K562 (cell line): ENCODE measurements around the gene LRP2BP. TPM values are rescaled to one million over a fixed set of nuclear protein-coding genes. Genes with fewer than 3 reads are reported as not detected.

Experiments
- ARNT ChIP-seq, 2 experiments: fragments of 450-650 bp; IDR thresholded peaks; 2 replicates each; pipeline ENCODE4 v1.6.1; 2016; ENCODE audit warnings: mild to moderate bottlenecking in 1 of 2
- CHD4 ChIP-seq: fragments of 200-600 bp; sonication (generic); IDR thresholded peaks from 3 replicates; pipeline ENCODE4 v1.6.1; 2012; ENCODE audit warnings: low read depth, mild to moderate bottlenecking, mixed read lengths, low read length, inconsistent platforms; ENCODE audit not compliant: insufficient read depth, insufficient replicate concordance, poor library complexity, severe bottlenecking
- ESRRA ChIP-seq: fragments of 450-650 bp; IDR thresholded peaks from 2 replicates; pipeline ENCODE4 v1.6.1; 2014; ENCODE audit warnings: low read depth, mild to moderate bottlenecking, moderate library complexity, borderline replicate concordance
- FOSL1 ChIP-seq: fragments of 200-800 bp; sonication (Bioruptor generic); conservative IDR thresholded peaks from 2 replicates; pipeline ENCODE4 v1.6.1; 2016; ENCODE audit warnings: missing genetic modification characterization, missing compliant biosample characterization
- HDAC2 ChIP-seq: fragments of 450-650 bp; IDR thresholded peaks from 2 replicates; pipeline ENCODE4 v1.6.1; 2016; ENCODE audit warnings: mild to moderate bottlenecking
- HIVEP1 ChIP-seq: fragments of 250-450 bp; sonication (Bioruptor Pico); IDR thresholded peaks from 2 replicates; pipeline ENCODE4 v1.4.0; 2020; ENCODE audit warnings: mild to moderate bottlenecking
- MAFF ChIP-seq: IDR thresholded peaks from 2 replicates; pipeline ENCODE4 v1.6.1; 2012; ENCODE audit warnings: low read length, improper control_type of control experiment
- NCOA2 ChIP-seq, 2 experiments: fragments of 450-650 bp; IDR thresholded peaks; 2 replicates each; pipeline ENCODE4 v1.6.1; 2018; ENCODE audit warnings: mild to moderate bottlenecking in 2 of 2, moderate library complexity in 1 of 2; ENCODE audit not compliant: partially characterized antibody in 2 of 2
- NFE2L1 ChIP-seq: fragments of 450-650 bp; IDR thresholded peaks from 2 replicates; pipeline ENCODE4 v1.6.1; 2016; ENCODE audit warnings: missing genetic modification characterization, low read depth, mild to moderate bottlenecking, missing compliant biosample characterization, moderate library complexity, borderline replicate concordance
- NR3C1 ChIP-seq: sonication (generic); formaldehyde crosslinking; IDR thresholded peaks from 2 replicates; pipeline ENCODE4 v1.8.1; 2022; ENCODE audit warnings: missing genetic modification reagents
- OTX1 ChIP-seq: fragments of 450-650 bp; formaldehyde crosslinking; IDR thresholded peaks from 2 replicates; pipeline ENCODE4 v1.4.0; 2022; ENCODE audit warnings: mild to moderate bottlenecking
- YBX1 ChIP-seq: fragments of 450-650 bp; IDR thresholded peaks from 2 replicates; pipeline ENCODE4 v1.7.1; 2016; ENCODE audit warnings: mild to moderate bottlenecking
- ZNF707 ChIP-seq: fragments of 250-450 bp; sonication (Bioruptor Pico); conservative IDR thresholded peaks from 2 replicates; pipeline ENCODE4 v1.8.0; 2022; ENCODE audit warnings: inconsistent platforms, mild to moderate bottlenecking, moderate library complexity
- polyA plus RNA-seq, 8 experiments: library from polyadenylated mRNA; depleted of rRNA in 4 of 8; stranded (reverse) in 5 of 8; unstranded in 3 of 8; fragments of >200 nt; fragmentation: Nextera tagmentation in 2 of 8; fragmentation: Illumina TruSeq in 1 of 8; extraction: Ambion mirVana in 2 of 8; extraction: Trizol in 1 of 8; gene quantifications; 2 replicates each; pipeline versions ENCODE4 v1.2.1 to v1.2.3, GENCODE V29; 2011 to 2014; ENCODE audit warnings: inconsistent platforms in 1 of 8, missing spikeins in 1 of 8
- total RNA-seq, 7 experiments: library from RNA; depleted of rRNA in 6 of 7; stranded (reverse); fragments of >200 nt in 6 of 7; fragmentation: Illumina TruSeq in 2 of 7; extraction: Trizol in 2 of 7; gene quantifications; 2 replicates each; pipeline versions ENCODE4 v1.2.1 to v1.2.3, GENCODE V29; 2011 to 2021; ENCODE audit warnings: low replicate concordance in 1 of 7
- TF ChIP-seq, protein P1 (sequence below): sonication (generic); formaldehyde crosslinking; IDR thresholded peaks from 2 replicates; pipeline ENCODE4 v1.8.0; 2023; ENCODE audit warnings: mild to moderate bottlenecking, missing genetic modification reagents
- TF ChIP-seq, protein P2 (sequence below): IDR thresholded peaks from 2 replicates; pipeline ENCODE4 v1.6.1; 2011; ENCODE audit not compliant: insufficient read length; ENCODE audit errors: extremely low read depth
- TF ChIP-seq, protein P3 (sequence below): fragments of 450-650 bp; IDR thresholded peaks from 2 replicates; pipeline ENCODE4 v1.6.1; 2016; ENCODE audit warnings: mild to moderate bottlenecking, moderate library complexity

The LRP2BP gene
- total and polyA plus RNA-seq, 9 of the 15 experiments (the other 6 are each of a cell fraction or from before 2014, with no cell fraction given) = 0.42 to 2.1 (median 0.62) TPM

DNA sequence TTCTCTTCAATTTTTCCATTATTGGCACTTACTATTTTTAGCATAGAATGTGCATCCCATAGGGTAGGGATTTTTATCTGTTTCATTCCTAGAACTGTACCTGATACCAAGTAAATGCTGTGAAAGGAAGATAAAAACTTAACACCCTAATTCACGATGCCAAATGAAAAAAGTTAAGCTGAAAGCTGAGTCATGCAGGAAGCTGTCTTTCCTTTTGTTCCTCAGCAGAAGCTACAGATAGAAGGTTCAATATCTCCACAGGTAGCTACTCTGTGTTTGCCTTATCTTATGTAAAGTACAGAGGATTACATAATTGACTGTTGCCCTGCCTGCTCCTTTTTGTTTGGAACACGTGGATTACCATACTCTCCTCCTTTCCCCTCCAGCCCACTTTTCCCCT lies 77.0 kb downstream of the LRP2BP start (continued):
- TF ChIP-seq, protein P1, sequence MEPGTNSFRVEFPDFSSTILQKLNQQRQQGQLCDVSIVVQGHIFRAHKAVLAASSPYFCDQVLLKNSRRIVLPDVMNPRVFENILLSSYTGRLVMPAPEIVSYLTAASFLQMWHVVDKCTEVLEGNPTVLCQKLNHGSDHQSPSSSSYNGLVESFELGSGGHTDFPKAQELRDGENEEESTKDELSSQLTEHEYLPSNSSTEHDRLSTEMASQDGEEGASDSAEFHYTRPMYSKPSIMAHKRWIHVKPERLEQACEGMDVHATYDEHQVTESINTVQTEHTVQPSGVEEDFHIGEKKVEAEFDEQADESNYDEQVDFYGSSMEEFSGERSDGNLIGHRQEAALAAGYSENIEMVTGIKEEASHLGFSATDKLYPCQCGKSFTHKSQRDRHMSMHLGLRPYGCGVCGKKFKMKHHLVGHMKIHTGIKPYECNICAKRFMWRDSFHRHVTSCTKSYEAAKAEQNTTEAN = no peak
- TF ChIP-seq ESRRA (peak; percentile 14; the same call in 1 of the 2 replicates), NR3C1 (no peak), ARNT (IDR thresholded peaks at IDR 0.05) (peak; percentile 52 to 78; a peak in 2 of 4 replicates), FOSL1 (tag) (peak; percentile 78), YBX1 (no peak), OTX1 (CRISPR knock-in tag) (no peak), NCOA2 (IDR thresholded peaks at IDR 0.05; ENCODE audit: partially characterized antibody in 2 of 2) (no peak), ZNF707 (CRISPR knock-in tag) (no peak), CHD4 (no peak), HDAC2 (peak; percentile 67), MAFF (peak; percentile 89), HIVEP1 (no peak), NFE2L1 (tag) (peak; percentile 61)
- TF ChIP-seq, protein P2, sequence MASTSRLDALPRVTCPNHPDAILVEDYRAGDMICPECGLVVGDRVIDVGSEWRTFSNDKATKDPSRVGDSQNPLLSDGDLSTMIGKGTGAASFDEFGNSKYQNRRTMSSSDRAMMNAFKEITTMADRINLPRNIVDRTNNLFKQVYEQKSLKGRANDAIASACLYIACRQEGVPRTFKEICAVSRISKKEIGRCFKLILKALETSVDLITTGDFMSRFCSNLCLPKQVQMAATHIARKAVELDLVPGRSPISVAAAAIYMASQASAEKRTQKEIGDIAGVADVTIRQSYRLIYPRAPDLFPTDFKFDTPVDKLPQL = no peak
- TF ChIP-seq, protein P3, sequence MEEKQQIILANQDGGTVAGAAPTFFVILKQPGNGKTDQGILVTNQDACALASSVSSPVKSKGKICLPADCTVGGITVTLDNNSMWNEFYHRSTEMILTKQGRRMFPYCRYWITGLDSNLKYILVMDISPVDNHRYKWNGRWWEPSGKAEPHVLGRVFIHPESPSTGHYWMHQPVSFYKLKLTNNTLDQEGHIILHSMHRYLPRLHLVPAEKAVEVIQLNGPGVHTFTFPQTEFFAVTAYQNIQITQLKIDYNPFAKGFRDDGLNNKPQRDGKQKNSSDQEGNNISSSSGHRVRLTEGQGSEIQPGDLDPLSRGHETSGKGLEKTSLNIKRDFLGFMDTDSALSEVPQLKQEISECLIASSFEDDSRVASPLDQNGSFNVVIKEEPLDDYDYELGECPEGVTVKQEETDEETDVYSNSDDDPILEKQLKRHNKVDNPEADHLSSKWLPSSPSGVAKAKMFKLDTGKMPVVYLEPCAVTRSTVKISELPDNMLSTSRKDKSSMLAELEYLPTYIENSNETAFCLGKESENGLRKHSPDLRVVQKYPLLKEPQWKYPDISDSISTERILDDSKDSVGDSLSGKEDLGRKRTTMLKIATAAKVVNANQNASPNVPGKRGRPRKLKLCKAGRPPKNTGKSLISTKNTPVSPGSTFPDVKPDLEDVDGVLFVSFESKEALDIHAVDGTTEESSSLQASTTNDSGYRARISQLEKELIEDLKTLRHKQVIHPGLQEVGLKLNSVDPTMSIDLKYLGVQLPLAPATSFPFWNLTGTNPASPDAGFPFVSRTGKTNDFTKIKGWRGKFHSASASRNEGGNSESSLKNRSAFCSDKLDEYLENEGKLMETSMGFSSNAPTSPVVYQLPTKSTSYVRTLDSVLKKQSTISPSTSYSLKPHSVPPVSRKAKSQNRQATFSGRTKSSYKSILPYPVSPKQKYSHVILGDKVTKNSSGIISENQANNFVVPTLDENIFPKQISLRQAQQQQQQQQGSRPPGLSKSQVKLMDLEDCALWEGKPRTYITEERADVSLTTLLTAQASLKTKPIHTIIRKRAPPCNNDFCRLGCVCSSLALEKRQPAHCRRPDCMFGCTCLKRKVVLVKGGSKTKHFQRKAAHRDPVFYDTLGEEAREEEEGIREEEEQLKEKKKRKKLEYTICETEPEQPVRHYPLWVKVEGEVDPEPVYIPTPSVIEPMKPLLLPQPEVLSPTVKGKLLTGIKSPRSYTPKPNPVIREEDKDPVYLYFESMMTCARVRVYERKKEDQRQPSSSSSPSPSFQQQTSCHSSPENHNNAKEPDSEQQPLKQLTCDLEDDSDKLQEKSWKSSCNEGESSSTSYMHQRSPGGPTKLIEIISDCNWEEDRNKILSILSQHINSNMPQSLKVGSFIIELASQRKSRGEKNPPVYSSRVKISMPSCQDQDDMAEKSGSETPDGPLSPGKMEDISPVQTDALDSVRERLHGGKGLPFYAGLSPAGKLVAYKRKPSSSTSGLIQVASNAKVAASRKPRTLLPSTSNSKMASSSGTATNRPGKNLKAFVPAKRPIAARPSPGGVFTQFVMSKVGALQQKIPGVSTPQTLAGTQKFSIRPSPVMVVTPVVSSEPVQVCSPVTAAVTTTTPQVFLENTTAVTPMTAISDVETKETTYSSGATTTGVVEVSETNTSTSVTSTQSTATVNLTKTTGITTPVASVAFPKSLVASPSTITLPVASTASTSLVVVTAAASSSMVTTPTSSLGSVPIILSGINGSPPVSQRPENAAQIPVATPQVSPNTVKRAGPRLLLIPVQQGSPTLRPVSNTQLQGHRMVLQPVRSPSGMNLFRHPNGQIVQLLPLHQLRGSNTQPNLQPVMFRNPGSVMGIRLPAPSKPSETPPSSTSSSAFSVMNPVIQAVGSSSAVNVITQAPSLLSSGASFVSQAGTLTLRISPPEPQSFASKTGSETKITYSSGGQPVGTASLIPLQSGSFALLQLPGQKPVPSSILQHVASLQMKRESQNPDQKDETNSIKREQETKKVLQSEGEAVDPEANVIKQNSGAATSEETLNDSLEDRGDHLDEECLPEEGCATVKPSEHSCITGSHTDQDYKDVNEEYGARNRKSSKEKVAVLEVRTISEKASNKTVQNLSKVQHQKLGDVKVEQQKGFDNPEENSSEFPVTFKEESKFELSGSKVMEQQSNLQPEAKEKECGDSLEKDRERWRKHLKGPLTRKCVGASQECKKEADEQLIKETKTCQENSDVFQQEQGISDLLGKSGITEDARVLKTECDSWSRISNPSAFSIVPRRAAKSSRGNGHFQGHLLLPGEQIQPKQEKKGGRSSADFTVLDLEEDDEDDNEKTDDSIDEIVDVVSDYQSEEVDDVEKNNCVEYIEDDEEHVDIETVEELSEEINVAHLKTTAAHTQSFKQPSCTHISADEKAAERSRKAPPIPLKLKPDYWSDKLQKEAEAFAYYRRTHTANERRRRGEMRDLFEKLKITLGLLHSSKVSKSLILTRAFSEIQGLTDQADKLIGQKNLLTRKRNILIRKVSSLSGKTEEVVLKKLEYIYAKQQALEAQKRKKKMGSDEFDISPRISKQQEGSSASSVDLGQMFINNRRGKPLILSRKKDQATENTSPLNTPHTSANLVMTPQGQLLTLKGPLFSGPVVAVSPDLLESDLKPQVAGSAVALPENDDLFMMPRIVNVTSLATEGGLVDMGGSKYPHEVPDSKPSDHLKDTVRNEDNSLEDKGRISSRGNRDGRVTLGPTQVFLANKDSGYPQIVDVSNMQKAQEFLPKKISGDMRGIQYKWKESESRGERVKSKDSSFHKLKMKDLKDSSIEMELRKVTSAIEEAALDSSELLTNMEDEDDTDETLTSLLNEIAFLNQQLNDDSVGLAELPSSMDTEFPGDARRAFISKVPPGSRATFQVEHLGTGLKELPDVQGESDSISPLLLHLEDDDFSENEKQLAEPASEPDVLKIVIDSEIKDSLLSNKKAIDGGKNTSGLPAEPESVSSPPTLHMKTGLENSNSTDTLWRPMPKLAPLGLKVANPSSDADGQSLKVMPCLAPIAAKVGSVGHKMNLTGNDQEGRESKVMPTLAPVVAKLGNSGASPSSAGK = 0 out of 2 replicates have a peak, but pooled peaks have one; percentile 52
